K562 (cell line): Measurements from ENCODE around the gene SPCS2.

Experiments
- CTCF ChIP-seq, 3 experiments: IDR thresholded peaks in 2 of 3; conservative IDR thresholded peaks in 1 of 3; 2 replicates each; pipeline ENCODE4 v1.5.1; 2011 to 2012; ENCODE audit warnings: low read length in 3 of 3, mild to moderate bottlenecking in 3 of 3, control low read depth in 2 of 3, improper control_type of control experiment in 1 of 3, inconsistent platforms in 1 of 3, low read depth in 1 of 3, mixed read lengths in 1 of 3, moderate library complexity in 1 of 3; ENCODE audit not compliant: insufficient read depth in 2 of 3
- IRF2 ChIP-seq: sonication (generic); formaldehyde crosslinking; IDR thresholded peaks from 2 replicates; pipeline ENCODE4 v1.8.1; 2022; ENCODE audit warnings: mild to moderate bottlenecking, missing genetic modification reagents
- RNF219 ChIP-seq: fragments of 250-450 bp; sonication (Bioruptor Pico); IDR thresholded peaks from 2 replicates; pipeline ENCODE4 v1.5.0; 2022; ENCODE audit warnings: mild to moderate bottlenecking

GRCh38 chr11:74984730-74985129 lies 35.7 kb downstream of the SPCS2 start:
- TF ChIP-seq RNF219 (no peak), CTCF (IDR thresholded peaks at IDR 0.05 in 2 of 3, conservative IDR thresholded peaks at IDR 0.05 in 1 of 3; ENCODE audit: insufficient read depth in 2 of 3, low read depth in 1 of 3, low read length in 3 of 3) (no peak), IRF2 (CRISPR knock-in tag) (no peak)
